Sigmoid colon (tissue), 4 donors: ENCODE measurements around the gene SAMD4A.

ENCODE experiments used
- EP300 ChIP-seq, 4 donors: sonication (generic); formaldehyde crosslinking; IDR thresholded peaks; one replicate each; pipeline ENCODE4 v1.6.1; 2017; ENCODE audit warnings: antibody characterized with exemption in 4 of 4
- POLR2A ChIP-seq, 2 donors: fragments of 450-650 bp; IDR thresholded peaks; one replicate each; pipeline ENCODE4 v1.6.1; 2016; ENCODE audit warnings: antibody characterized with exemption in 2 of 2, mild to moderate bottlenecking in 2 of 2, moderate library complexity in 2 of 2
- POLR2AphosphoS5 ChIP-seq, 4 donors: sonication (generic); formaldehyde crosslinking; IDR thresholded peaks; one replicate each; pipeline ENCODE4 v1.6.1; 2017; ENCODE audit warnings: antibody characterized with exemption in 4 of 4
- TF ChIP-seq, protein P1 (sequence below), 4 experiments: fragments of 450-650 bp in 3 of 4; fragments of 200-600 bp in 1 of 4; IDR thresholded peaks; one replicate each; pipeline ENCODE4 v1.5.1; 2016 to 2019; ENCODE audit warnings: antibody characterized with exemption in 4 of 4, mild to moderate bottlenecking in 3 of 4, moderate library complexity in 2 of 4

GRCh38 chr14:54617467-54617866 lies 50.5 kb downstream of the SAMD4A start:
- no peak for TF ChIP-seq POLR2A (IDR thresholded peaks at IDR 0.05)
- TF ChIP-seq, protein P1, sequence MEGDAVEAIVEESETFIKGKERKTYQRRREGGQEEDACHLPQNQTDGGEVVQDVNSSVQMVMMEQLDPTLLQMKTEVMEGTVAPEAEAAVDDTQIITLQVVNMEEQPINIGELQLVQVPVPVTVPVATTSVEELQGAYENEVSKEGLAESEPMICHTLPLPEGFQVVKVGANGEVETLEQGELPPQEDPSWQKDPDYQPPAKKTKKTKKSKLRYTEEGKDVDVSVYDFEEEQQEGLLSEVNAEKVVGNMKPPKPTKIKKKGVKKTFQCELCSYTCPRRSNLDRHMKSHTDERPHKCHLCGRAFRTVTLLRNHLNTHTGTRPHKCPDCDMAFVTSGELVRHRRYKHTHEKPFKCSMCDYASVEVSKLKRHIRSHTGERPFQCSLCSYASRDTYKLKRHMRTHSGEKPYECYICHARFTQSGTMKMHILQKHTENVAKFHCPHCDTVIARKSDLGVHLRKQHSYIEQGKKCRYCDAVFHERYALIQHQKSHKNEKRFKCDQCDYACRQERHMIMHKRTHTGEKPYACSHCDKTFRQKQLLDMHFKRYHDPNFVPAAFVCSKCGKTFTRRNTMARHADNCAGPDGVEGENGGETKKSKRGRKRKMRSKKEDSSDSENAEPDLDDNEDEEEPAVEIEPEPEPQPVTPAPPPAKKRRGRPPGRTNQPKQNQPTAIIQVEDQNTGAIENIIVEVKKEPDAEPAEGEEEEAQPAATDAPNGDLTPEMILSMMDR (IDR thresholded peaks at IDR 0.05) = no peak
- no peak for TF ChIP-seq POLR2AphosphoS5 (IDR thresholded peaks at IDR 0.05)
- no peak for TF ChIP-seq EP300 (IDR thresholded peaks at IDR 0.05)
